DMS79 treated with DMSO at 0.1 percent for 48 hours (cell line): ENCODE measurements around the gene ACOX2.

Experiments
- DNase-seq: peaks from one replicate; lab custom pipeline; 2025; lab: John Stamatoyannopoulos, UW

ACOX2 gene

DNA sequence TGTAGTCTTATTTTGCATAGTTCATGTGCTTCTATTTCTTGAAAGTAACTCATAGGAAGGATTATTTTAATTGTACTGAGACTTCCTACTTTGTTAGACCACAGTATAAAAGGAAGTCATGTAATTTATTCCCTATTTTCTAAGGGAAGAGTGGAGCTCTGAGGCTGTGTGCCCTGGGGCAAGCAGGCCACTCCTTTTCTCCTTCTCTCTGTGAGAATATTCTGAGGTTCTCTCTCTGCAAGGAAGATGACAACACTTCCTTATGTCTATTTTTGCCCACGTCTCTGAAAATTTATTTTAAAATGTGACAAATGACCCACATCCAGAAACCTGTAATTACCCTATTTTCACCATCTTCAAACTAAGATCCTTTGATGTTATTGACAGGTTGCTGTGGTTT lies 34.1 kb downstream of the ACOX2 start:
- DNase-seq = no peak

DNA sequence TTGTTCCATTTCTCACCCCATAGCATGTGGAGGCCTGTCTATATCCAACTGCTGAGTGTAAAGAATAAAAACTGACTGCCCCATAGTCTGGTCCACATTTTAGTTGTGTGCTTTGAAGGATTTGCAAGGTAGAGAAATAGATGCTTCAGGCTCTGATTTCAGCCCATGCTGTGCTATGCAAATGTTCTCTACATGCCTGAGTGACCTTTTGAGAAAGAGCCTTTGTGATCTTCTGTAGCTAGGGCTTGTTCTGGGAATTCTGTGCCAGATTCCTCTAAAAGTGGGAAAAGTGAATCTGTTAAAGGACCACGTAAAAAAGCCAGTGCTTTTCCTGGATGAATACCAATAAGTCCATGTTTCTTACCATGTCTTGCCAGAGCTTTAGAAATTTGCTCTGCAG lies 39.9 kb downstream of the ACOX2 start:
- peak; percentile 62 for DNase-seq

DNA sequence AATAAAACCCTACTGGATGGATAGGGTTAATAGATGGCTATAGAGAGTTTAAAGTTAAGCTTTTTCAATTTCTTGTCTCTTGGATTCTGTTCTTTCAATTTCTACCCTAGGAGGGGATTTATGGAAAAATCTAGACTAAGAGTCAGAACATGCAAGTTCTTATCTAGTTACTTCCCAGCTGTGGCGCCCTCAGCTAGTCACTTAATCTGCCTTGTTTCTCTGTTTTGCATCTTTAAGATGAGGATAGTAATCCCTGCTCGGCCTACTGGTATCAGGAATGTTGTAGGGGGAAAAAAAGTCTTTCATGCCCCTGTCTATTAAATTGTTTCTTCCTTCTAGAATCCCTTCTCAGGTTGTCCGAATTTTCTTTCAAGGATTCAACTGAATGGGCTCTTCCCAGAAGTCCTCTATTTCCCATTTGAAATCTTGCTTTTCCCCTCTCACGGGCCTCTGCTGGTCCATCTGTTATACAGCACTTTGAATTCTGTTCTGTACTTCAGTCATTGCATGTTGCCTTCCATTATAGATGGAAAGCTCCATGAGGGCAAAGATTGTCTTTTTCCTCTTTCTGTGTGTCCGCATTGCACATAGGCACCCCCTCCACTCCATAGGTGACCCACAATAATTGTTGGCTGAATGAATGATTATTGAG lies 40.7 kb downstream of the ACOX2 start:
- no peak for DNase-seq

DNA sequence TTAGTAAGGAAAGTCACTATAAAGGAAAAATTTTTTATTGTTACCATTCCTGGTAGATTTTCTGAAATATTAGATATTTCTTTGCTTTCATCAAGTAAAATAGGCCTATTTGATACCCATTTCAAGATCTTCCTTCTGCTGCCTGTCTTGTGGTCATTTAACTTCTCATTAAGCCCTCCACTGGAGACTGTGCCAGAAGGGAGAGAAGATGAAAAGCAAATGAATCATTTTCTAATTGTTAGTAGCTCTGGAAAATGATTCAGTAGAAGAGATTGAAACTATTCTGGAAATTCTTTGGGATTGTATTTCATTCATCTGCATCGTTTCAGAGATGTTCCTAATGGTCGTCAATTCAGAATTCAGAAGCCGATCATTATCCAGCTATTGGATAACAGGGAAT lies 41.9 kb downstream of the ACOX2 start:
- no peak for DNase-seq

DNA sequence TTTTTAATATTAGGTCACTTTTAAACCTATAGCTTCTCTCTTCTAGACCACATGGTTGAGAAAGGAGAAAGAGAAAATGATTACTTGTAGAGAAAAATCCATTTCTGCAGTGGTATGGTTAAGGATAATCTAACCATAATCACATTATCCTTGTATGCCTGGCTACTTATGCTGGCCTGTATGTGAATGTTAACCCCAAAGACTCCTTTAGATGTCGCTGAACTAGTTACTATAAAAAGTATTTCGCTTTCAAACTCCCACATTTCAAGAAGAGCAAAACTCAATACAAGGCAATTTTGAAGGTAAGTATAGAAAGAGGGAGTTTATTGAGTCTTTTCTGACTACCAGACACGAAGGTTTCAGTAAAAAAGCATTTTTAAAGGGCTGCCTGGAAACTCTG lies 42.9 kb downstream of the ACOX2 start:
- DNase-seq = no peak

DNA sequence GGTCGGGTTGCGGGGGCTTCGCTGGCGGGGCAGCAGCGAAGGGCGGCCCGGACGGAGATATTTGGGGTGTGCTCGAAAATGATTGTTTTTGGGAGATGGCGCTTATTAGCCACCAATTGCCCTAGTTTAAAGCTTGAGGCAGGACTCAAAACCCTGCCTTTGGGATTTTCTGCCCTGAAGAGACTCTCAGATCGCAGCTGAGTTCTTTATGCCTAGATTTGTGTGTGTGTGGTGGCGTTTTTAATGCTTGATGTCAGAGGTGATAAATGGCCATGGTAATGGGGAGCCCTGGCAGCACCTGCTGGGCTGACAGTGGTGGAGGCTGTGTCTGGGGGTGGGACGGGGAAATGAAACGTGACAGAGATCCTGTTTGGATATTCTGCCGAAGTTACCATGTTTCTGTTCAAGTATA lies 44.5 kb downstream of the ACOX2 start:
- peak; percentile 4 for DNase-seq

DNA sequence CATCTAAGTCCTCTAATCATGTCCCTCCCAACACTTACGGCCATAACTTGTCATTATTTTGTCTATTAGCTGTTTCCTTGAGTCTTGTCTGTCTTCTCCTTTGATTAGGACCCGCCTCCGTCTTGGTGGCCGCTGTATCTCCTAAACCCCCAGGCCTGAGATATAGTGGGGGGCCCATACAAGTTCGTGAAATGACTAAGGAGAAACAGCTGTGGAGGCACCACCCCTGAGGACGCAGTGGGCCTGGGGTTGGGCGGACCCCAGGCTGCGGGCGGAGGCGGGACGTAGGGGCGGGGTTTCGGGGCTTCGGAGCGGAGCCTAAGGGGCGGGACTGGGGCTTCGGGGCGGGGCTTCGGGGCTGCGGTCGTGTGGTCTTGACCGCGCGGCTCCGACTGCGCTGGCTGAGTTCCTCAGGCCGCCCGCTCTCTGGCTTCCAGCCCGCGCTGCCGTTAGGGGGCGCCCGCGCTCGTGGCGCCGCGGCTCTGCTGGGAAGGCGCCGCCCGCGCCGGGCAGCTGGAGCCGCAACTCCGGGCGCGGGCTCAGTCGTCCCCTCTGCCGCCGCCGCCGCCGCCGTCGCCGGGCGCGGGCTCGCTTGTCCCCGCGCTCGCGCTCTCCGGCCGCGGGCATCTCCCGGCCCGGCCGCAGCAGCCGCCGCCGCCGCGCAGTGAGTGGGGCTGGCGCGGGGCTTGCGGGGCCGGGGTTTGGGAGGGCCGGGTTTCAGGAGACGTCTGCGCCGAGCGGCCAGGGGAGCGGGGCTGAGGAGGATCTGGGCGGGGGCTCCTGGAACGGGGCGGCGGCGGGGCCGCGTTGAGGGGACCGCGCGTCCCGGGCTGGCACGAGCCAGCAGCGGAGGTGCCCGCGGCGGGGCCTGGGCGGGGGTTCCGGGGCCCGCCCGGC lies 45.2 kb downstream of the ACOX2 start, which contains the start of gene KCTD6:
TSS of gene KCTD6 (plus strand) at position 591 of the 897 bp plus-strand sequence. CDS start 6,660 bp downstream, outside the sequence.
- peak; percentile 50 for DNase-seq

DNA sequence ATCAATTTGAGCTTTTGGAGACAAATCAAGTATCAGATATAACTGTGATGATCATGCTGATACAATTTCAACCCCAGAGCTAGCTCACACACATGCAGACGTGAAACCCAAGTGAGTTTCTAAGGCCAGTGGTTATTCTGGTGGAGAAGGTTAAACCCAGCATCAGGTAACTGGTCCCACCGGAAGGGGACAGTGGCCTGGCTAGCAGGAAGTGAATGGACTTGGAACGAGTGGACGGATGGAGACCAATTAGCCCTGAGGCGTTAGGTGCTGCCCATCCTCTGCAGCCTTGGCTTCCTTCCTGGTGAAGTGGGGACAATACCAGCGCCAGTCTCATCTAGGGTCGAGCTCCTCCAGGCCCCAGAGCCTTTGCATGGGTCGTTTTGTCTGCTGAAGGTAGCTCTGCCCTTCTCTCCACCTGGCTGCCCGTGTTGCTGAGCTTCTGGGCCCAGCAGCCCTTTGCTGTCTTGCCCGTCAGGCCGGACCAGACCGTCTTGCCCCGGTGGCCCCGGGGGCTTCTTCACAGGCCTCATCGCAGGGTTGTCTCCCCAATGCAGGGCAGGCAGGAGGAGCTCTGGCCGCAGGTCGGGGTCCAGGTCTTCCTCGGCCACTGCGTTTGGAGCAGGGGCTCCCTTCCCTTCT lies 46.0 kb downstream of the ACOX2 start:
- no peak for DNase-seq

DNA sequence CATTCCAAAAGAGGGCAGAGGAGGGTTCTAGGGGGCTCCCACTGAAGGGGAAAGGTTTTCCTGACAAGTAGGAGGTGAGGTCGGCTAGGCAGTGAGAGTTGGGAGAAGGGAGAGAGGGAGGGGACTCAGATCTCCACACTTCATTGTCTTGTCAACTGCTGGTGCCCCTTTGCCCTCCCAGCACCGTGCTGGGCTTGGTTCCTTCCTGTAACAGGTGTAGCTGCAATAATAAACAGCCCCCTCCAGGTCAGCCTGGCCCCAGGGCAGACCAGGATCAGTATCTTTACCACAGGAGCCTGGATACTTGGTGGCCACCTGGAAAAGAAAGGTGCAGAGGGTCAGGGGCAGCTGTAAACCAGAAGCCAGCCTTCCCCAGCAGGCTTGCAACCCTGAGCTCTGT lies 48.0 kb downstream of the ACOX2 start:
- DNase-seq = no peak

DNA sequence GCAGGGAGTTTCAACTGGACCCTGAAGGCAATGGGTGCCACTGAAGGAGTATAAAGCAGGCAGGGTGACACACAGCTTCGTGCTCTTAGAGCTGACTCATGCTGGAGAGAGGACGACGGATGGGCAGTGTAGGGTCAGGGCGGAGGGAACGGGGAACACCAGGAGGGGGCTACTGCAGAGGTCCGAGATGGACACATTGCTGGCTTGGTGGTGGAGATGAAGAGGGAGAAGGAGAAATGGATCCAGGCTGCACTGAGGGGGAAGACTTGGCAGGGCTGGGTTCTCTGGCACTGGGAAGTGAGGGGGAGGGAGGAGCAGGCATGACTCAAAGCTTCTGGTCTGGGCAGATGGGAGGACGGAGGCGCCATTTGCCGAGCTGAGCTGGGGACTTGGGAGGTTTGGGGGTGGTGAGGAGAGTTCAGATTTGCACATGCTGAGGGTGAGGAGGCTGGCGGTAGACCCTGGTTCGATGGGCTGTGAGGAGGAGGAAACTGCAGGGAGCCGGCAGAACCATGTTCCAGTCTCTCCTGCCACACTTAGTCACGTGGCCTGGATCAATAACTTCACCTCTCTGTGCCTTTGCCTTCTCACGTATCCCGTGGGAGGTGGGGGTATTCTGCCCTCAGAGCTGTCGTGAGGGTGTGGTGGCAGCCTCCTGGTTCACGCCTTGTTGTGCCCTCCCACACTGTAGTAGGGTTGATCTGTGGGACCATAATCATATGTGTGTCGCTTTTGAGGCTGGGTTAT lies 49.7 kb downstream of the ACOX2 start:
- DNase-seq = no peak

DNA sequence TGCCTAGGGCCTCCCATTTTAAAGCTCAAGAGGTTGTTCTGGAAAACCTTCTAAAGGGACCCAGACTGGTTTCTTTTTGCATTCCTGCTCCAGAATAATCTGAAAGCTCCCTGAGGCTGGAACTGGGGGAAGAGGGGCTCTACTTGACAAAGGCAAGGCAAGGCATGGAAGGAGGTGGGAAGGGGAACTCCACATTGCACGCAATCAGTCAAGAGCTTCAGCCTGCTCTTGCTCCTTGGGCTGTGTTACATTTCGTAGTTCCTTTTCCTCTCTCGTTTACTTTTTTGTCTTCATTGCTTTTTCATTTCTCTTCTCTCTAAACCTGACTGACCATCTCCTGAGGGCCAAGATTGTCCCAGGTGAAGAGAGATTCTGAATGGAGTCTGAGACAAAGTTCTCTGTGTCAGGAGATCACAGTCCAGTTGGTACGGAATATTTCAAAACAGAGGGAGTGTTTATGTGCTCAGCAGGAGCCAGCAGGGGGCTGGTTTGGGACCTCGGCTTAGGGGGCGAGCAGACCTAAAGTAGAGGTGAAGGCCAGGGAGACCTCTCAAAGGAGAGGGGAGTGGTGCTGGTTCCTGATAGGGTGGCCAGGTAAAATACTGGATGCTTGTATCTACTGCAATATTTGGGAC lies 51.1 kb downstream of the ACOX2 start:
- DNase-seq = no peak

DNA sequence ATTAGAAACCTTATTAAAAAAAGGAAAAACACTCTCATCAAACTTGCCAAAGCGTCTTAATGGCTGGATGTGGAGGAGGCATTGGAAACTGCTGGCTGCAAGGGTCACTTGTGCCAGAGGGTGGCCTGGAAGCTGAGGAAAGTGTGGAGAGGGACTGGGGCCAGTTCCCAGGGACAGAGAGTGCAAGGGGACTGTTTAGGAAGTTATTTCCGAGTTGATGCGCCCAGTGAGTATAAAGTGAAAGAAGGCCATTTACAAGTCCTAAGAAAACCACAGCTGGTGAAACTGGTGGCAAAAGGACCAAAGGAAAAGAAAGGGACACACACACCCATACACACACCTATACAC lies 52.3 kb downstream of the ACOX2 start:
- DNase-seq = no peak

DNA sequence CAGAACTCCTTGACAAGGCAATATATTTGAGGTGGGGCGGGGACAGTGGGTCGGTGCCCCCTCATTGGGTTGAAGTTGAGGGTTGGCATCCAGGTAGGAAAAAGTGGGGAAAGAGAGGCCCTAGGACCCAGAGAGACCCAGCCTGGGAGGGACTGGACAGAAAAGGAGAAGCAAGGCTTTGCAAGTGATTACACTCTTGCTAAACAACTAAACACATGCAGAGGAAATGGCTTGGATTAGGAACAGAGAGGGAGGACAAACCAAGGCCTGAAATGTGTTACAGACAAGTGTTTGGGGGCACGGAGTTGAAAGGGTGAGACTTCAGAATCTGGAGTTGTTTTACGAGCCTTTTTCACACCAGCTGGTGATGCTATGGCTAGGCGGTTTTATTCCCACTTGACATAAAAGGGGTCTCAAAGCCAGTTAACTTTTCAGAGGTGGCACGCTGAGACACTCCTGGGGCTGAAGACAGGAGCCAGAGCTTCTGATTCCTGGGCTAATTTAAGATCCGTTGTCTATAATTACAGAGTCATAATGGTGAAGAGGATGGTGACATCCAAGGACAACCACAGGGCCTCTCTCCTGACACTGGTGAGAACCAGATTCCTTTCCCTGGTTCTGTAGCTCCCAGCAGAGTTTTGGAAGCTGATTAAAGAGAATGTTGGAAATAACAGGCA lies 52.8 kb downstream of the ACOX2 start:
- DNase-seq = no peak

DNA sequence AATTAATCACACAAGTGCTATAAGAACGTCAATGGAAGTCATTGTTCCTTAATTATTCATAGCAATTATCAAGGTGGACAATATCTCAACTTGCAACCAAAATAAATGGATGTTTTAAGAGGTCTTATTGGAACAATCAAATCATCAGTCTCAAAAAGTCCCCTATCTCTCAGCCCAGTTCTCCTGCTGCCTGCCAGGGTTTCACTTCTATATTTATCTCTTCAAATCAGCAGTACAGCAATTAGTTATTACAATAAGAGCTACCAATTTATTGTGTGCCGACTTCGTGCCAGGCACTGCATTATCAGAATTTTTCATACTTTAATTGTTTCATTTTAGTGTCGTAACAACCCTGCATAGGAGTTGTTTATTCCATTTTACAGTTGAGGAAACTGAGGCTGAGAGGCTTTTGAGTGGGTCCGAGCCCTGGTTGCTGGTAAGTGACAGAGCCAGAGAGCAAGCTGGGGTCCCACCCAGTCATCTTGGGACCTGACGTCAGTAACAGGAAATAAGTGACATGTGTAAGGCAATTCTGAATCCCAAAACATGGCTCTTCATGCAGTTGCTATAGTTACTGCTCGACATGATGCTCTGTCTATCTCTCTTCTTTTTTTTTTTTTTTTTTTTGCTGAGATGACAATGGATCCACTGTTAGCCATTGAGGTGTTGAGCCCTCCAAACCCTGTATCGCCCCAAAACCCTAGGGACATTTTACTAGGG lies 53.9 kb downstream of the ACOX2 start:
- DNase-seq = no peak

DNA sequence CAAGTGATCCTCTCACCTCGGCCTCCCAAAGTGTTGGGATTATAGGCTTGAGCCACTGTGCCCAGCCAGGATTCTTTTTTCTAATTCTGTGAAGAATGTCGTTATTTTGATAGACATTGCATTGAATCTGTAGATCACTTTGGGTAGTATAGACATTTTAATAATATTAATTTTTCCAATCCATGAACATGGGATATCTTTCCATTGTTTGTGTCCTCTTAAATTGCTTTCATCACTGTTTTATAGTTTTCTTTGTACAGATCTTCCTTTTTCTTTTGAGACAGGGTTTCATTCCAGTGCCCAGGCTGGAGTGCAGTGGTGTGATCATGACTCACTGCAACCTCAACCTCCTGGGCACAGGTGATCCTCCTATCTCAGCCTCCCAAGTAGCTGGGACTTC lies 56.7 kb downstream of the ACOX2 start:
- no peak for DNase-seq

DNA sequence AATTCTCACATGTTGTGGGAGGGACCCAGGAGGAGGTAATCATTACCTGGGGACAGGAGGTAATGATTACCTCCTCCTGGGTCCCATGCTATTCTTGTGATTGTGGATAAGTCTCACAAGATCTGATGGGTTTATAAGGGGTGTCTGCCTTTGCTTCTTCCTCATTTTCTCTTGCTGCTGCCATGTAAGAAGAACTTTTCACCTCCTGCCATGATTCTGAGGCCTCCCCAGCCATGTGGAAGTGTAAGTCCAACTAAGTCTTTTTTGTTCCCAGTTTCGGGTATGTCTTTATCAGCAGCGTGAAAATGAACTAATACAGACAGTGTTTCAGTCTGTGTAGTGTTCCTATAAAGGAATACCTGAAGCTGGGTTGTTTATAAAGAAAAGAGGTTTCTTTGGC lies 58.2 kb downstream of the ACOX2 start:
- DNase-seq = no peak

DNA sequence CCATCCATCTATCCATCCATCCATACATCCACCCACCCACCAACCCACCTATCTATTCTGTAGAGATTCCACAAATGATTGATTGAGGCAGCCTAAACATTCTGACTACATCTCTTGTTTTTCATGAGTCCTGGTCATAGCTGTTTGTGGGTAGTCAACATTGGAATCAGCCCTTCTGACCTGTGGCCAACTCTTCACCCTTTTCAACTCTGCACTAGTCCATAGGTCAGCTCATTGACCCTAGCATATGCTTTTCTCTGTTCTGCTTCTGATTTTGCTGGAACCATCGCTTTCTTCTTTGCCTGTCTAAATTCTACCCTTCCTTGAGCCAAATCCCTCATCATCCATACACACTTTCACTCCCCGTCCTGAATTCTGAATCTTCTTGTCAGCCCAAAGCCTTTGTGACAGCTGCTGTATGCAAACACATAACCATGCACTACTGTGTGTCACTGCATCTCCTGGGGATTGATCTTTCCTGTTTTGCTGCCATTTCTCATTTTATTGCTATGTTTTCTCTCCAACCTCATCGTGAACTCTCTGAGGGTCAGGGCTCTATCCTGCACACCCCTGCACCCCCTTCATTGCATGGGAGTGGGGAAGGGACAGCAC lies 61.9 kb downstream of the ACOX2 start:
- DNase-seq = no peak

DNA sequence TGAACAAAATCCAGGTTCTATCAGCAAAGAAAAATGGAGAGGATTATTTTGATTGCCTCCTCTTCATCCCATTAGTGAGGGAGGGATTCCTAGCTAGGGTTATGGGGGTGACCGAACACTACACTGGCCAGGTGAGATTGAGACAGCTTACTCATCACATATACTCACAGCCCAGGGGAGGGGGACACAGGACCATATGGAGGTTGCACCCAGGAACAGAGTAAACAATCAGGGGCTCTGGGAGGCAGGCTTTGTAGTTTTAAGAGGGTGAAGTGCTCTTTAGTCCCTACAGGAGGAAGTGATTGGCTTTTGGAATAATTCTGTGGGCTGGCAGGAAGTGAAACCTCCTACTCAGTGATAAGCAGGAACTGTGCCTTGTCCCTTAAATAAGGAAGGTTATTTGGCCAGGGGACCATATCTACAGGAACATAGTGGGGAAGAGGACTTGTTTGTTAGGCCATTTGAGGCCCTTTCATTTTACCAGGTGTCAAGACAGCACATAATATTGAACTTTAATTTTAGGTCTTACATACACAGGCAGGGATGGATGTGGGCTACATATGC lies 62.6 kb downstream of the ACOX2 start:
- DNase-seq = no peak

DNA sequence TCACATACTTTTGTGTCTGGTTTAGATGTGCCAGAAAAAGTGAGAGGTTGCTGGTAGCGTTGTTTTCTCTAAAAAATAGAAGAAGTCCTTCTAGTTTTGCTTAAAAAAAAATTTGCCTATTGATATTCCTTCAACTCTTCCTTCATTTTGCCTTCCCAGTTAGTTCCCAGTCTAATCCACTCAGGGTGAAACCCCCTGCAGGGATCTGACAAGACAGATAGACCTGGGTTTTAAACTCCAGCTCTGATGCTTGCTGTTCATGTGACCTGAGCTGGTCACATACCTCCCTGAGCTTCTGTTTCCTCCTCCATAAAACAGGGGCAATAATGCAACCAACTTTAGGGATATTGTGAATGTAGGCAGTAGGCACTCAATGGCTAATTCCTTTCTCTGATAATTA lies 63.7 kb downstream of the ACOX2 start:
- DNase-seq = no peak
